ENCODE measurements around the gene PRR30. TPM values are rescaled to one million over a fixed set of nuclear protein-coding genes. Genes with fewer than 3 reads are reported as not detected.

The PRR30 gene
- total RNA-seq, 1 experiment from 2014 or later: not detected

DNA sequence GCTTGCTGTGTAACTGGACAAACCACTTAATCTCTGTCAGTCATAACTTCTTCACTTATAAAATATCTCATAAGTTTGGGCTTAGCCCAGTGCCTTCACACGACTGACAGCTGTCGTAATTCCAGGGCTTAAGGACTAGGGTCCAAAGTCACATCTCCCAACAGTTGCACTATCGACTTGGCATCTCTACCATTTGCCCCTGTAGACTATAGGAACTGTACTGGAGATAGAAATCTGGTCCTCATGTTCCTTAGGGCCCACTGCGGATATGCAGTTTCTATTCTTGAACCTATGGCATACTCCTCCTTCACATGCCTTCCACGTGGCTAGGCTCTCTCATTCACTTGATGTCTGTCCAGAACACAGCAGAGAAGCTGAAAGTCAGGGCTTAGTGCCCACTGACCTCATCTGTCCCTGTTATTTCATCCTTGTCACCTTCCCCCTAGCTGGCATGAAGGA, 12.9 kb downstream of the PRR30 start:
- CTCF ChIA-PET: no interaction called here

More for the DNA sequence above, 12.9 kb downstream of the PRR30 start:
- Histone ChIP-seq H4K20me1 (ENCODE audit: insufficient read depth) (no peaks in the 10 kb centered on the region), H2AFZ (ENCODE audit: low read depth, low read length, poor library complexity, severe bottlenecking) (no peak overlapping the region), H3K9ac (ENCODE audit: low read length) (no peak overlapping the region), H3K36me3 (ENCODE audit: control insufficient read depth in 1 of 2, insufficient read depth in 2 of 2, low read length in 2 of 2) (peaks cover 1 to 5% of the 10 kb centered on the region in 2 experiments; a peak in 1 of 4 replicates), H3K9me2 (ENCODE audit: insufficient read depth) (no peaks in the 10 kb centered on the region), H3K27ac (ENCODE audit: low read depth, low read length) (no peak overlapping the region), H3K4me1 (ENCODE audit: control insufficient read depth in 1 of 2, insufficient read depth in 2 of 2, low read length in 2 of 2) (no peaks in the 10 kb centered on the region), H3K79me2 (ENCODE audit: insufficient read depth, low read length) (no peaks in the 10 kb centered on the region), H3K9me3 (ENCODE audit: control insufficient read depth in 1 of 2, insufficient read depth in 1 of 2, low read depth in 1 of 2, low read length in 2 of 2) (no peaks in the 10 kb centered on the region), H3K27me3 (ENCODE audit: insufficient read depth, low read length) (no peaks in the 10 kb centered on the region), H3K4me3 (replicated peaks in 1 of 2; ENCODE audit: low read depth in 1 of 2, low read length in 2 of 2) (no peak overlapping the region), H3K4me2 (ENCODE audit: low read length) (no peak overlapping the region)
- ATAC-seq (no peak), DNase-seq (ENCODE audit: low read depth, low spot score) (no peak)
- ChIA-PET RAD21 (ENCODE audit: low non-redundant PET in 1 of 2, low total read pairs in 2 of 2, uncharacterized antibody in 2 of 2, unreplicated experiment in 2 of 2) (no interaction called here), POLR2A (no interaction called here)
- intact Hi-C loops (cut with micrococcal nuclease): no loop called here
- BruUV-seq (replicated peaks): no TSS peak
- TF ChIP-seq SRF (IDR thresholded peaks at IDR 0.05; ENCODE audit: low read depth) (no peak), ZNF274 (IDR thresholded peaks at IDR 0.05; ENCODE audit: low read depth, low read length) (no peak), POLR2A (IDR thresholded peaks at IDR 0.05; ENCODE audit: borderline replicate concordance, extremely low read depth, insufficient read depth, insufficient read length) (no peak), EGR1 (IDR thresholded peaks at IDR 0.05; ENCODE audit: low read depth) (no peak), EZH2phosphoT487 (IDR thresholded peaks at IDR 0.05; ENCODE audit: borderline replicate concordance) (no peak), RAD21 (IDR thresholded peaks at IDR 0.05; ENCODE audit: low read depth) (no peak), EZH2 (IDR thresholded peaks at IDR 0.05) (no peak), JUND (IDR thresholded peaks at IDR 0.05) (no peak), YY1 (IDR thresholded peaks at IDR 0.05; ENCODE audit: extremely low read depth, insufficient replicate concordance, low read depth, low read length) (no peak), SP1 (IDR thresholded peaks at IDR 0.05; ENCODE audit: low read depth) (no peak)
- TF ChIP-seq, protein P1, sequence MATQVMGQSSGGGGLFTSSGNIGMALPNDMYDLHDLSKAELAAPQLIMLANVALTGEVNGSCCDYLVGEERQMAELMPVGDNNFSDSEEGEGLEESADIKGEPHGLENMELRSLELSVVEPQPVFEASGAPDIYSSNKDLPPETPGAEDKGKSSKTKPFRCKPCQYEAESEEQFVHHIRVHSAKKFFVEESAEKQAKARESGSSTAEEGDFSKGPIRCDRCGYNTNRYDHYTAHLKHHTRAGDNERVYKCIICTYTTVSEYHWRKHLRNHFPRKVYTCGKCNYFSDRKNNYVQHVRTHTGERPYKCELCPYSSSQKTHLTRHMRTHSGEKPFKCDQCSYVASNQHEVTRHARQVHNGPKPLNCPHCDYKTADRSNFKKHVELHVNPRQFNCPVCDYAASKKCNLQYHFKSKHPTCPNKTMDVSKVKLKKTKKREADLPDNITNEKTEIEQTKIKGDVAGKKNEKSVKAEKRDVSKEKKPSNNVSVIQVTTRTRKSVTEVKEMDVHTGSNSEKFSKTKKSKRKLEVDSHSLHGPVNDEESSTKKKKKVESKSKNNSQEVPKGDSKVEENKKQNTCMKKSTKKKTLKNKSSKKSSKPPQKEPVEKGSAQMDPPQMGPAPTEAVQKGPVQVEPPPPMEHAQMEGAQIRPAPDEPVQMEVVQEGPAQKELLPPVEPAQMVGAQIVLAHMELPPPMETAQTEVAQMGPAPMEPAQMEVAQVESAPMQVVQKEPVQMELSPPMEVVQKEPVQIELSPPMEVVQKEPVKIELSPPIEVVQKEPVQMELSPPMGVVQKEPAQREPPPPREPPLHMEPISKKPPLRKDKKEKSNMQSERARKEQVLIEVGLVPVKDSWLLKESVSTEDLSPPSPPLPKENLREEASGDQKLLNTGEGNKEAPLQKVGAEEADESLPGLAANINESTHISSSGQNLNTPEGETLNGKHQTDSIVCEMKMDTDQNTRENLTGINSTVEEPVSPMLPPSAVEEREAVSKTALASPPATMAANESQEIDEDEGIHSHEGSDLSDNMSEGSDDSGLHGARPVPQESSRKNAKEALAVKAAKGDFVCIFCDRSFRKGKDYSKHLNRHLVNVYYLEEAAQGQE (IDR thresholded peaks at IDR 0.05; ENCODE audit: low read depth): no peak
- TF ChIP-seq, protein P2, sequence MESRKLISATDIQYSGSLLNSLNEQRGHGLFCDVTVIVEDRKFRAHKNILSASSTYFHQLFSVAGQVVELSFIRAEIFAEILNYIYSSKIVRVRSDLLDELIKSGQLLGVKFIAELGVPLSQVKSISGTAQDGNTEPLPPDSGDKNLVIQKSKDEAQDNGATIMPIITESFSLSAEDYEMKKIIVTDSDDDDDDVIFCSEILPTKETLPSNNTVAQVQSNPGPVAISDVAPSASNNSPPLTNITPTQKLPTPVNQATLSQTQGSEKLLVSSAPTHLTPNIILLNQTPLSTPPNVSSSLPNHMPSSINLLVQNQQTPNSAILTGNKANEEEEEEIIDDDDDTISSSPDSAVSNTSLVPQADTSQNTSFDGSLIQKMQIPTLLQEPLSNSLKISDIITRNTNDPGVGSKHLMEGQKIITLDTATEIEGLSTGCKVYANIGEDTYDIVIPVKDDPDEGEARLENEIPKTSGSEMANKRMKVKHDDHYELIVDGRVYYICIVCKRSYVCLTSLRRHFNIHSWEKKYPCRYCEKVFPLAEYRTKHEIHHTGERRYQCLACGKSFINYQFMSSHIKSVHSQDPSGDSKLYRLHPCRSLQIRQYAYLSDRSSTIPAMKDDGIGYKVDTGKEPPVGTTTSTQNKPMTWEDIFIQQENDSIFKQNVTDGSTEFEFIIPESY (IDR thresholded peaks at IDR 0.05; ENCODE audit: extremely low read depth, insufficient replicate concordance, low read length): no peak
- TF ChIP-seq, protein P3, sequence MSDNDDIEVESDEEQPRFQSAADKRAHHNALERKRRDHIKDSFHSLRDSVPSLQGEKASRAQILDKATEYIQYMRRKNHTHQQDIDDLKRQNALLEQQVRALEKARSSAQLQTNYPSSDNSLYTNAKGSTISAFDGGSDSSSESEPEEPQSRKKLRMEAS (IDR thresholded peaks at IDR 0.05): no peak

Data from HCT116 (cell line).